Activated naive CD4-positive, alpha-beta T cell treated with anti-CD3 and anti-CD28 coated beads, Interleukin-2, amount 10 ng/mL, durations not matched to agents 7 days and 5 days (primary cell): Measurements from ENCODE around the gene VBP1.
"Not testable (repeated sequence)": the region's sequence is repeated elsewhere in the genome, so short reads cannot be mapped to it uniquely, and the experiment has no call there.

Source experiments
- CTCF ChIA-PET: fragments of 350-600 bp; sonication (Branson Sonifier 250); formaldehyde crosslinking; loops from one replicate; lab custom pipeline; 2021; ENCODE audit warnings: antibody characterized with exemption; lab: Charles Lee
- DNase-seq: peaks from one replicate; pipeline ENCODE4 v3.0.0-alpha.2; 2020
- H3K27ac Mint-ChIP-seq: one replicate; pipeline ENCODE4 v1.8.0; 2021; ENCODE audit warnings: mild to moderate bottlenecking, moderate library complexity, mixed read lengths
- H3K27me3 Mint-ChIP-seq: one replicate; pipeline ENCODE4 v1.8.0; 2021; ENCODE audit warnings: mild to moderate bottlenecking, mixed read lengths
- H3K36me3 Mint-ChIP-seq: one replicate; pipeline ENCODE4 v1.8.0; 2021; ENCODE audit warnings: mixed read lengths
- H3K4me1 Mint-ChIP-seq: one replicate; pipeline ENCODE4 v1.8.0; 2021; ENCODE audit warnings: mixed read lengths
- H3K4me3 Mint-ChIP-seq: one replicate; pipeline ENCODE4 v1.8.0; 2021; ENCODE audit warnings: mild to moderate bottlenecking, moderate library complexity, mixed read lengths
- H3K9me3 Mint-ChIP-seq: one replicate; pipeline ENCODE4 v1.8.0; 2021; ENCODE audit warnings: mixed read lengths

VBP1 gene

DNA sequence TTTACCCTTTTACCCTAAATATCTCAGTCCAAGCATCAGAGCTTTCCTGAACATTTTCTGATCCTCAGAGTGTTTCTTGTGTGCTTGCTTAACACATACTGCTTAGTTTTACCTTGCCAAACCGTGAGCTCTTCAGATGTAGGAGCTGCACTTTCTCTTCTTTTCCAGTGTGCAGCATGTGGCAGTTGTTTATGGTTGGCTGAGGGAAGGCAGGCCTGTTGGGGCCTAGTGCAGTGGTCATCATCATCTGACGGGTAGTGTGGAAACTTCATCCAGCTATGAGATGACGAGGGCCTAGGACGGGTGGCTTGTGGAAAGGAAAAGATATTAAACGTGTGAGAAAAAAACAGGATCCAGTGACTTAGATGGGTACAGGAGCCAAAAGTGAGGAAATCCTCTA, 21.5 kb downstream of the VBP1 start:
- CTCF ChIA-PET = interaction anchor here (1.3 kb wide), 1 partner anchor 21 kb away, joined by 3 read pairs; no protein-coding TSS in a partner anchor
- Mint-ChIP-seq H3K36me3 (peaks cover 41% of the 10 kb centered on the region), H3K4me3 (no peak overlapping the region), H3K9me3 (no peaks in the 10 kb centered on the region), H3K27ac (no peak overlapping the region), H3K4me1 (no peaks in the 10 kb centered on the region), H3K27me3 (no peaks in the 10 kb centered on the region)
- DNase-seq = no peak

DNA sequence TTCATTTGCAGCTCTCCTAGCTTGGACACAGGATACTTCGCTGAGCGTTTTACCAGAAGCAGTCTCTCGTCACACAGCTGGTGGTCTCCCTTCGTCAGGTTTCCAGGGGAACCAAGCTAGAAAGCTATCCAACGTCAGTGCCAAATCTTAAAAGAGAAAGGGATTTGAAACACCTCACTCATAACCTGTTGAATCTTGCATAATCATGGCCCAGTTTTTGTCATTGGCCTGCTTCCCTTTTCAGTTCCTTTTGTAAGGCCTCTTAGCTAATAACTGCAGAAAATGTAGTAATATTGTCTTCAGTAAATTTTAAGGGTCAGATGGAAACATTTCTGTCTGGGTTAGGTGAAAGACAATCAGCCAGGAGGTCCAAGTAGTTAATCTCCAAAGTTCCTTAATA, 26.0 kb downstream of the VBP1 start:
- H3K27ac Mint-ChIP-seq = no peak overlapping the region
- H3K4me3 Mint-ChIP-seq = no peak overlapping the region
- peaks cover 16% of the 10 kb centered on the region for H3K36me3 Mint-ChIP-seq
- H3K4me1 Mint-ChIP-seq = no peaks in the 10 kb centered on the region
- no peaks in the 10 kb centered on the region for H3K9me3 Mint-ChIP-seq
- CTCF ChIA-PET = no interaction called here
- H3K27me3 Mint-ChIP-seq = no peaks in the 10 kb centered on the region
- DNase-seq = no peak

GRCh38 chrX:155246748-155247147, 30.5 kb downstream of the VBP1 start:
- no peaks in the 10 kb centered on the region for H3K27me3 Mint-ChIP-seq
- H3K36me3 Mint-ChIP-seq = no peaks in the 10 kb centered on the region
- no peak overlapping the region for H3K27ac Mint-ChIP-seq
- no peaks in the 10 kb centered on the region for H3K9me3 Mint-ChIP-seq
- CTCF ChIA-PET = no interaction called here
- H3K4me1 Mint-ChIP-seq = no peaks in the 10 kb centered on the region
- no peak for DNase-seq
- no peak overlapping the region for H3K4me3 Mint-ChIP-seq

GRCh38 chrX:155247497-155247896, 31.2 kb downstream of the VBP1 start:
- Mint-ChIP-seq H3K27me3 (no peaks in the 10 kb centered on the region), H3K4me3 (no peak overlapping the region), H3K4me1 (no peaks in the 10 kb centered on the region), H3K27ac (no peak overlapping the region), H3K9me3 (no peaks in the 10 kb centered on the region), H3K36me3 (no peaks in the 10 kb centered on the region)
- CTCF ChIA-PET = no interaction called here
- DNase-seq = no peak

DNA sequence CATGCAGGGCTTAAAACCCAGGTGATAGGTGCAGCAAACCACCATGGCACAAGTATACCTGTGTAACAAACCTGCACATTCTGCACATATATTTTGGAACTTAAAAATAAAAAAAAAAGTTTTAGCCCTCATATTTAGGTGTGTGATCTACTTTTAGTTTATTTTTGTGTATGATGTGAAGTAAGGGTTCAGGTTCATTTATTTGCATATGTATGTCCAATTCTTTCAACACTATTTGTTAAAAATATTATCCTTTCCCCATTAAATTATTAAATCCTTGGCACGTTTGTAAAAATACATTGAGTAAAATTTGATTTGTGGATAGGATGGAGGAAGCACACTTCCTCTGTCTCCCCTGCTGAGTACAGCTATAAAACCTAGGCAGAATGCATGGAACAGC, 35.1 kb downstream of the VBP1 start:
- Mint-ChIP-seq H3K9me3 (no peaks in the 10 kb centered on the region), H3K27me3 (no peaks in the 10 kb centered on the region), H3K4me3 (no peak overlapping the region), H3K4me1 (no peaks in the 10 kb centered on the region), H3K27ac (no peak overlapping the region), H3K36me3 (no peaks in the 10 kb centered on the region)
- DNase-seq = no peak
- CTCF ChIA-PET = no interaction called here

DNA sequence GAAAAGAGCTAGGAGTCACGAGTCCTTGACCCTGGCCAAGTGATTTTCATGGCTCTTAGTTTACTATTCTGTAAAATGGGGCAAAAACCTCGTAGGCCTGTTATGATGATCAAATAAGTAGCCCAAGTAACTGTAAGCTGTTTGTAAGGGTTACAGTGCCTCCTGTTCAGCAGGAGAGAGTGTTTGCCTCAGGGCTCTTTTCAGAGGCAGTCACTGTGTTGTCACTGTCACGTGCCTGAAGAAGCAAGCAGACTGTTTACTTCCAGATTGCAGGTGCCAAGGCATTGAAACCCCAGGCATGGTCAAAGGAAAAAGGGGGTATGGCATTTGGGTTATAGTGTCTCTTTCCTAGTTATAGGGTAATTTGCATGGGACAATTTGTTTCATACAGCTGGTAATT, 43.5 kb downstream of the VBP1 start:
- CTCF ChIA-PET = no interaction called here
- no peak for DNase-seq
- Mint-ChIP-seq H3K27me3 (no peaks in the 10 kb centered on the region), H3K4me3 (no peak overlapping the region), H3K9me3 (no peaks in the 10 kb centered on the region), H3K27ac (no peak overlapping the region), H3K4me1 (peaks cover 29% of the 10 kb centered on the region), H3K36me3 (peaks cover 8% of the 10 kb centered on the region)

- Mint-ChIP-seq H3K4me3 (peak overlapping the region; percentile 83), H3K9me3 (no peaks in the 10 kb centered on the region), H3K4me1 (peaks cover 31% of the 10 kb centered on the region), H3K36me3 (peaks cover 8% of the 10 kb centered on the region), H3K27ac (peak overlapping the region; percentile 91), H3K27me3 (no peaks in the 10 kb centered on the region)
- no peak for DNase-seq
- CTCF ChIA-PET = interaction anchor here (1.8 kb wide), 1 partner anchor 47 kb away, joined by 4 read pairs; the partner anchor contains the start of gene VBP1
Observed at GRCh38 chrX:155262970-155263754, 46.9 kb downstream of the VBP1 start.

DNA sequence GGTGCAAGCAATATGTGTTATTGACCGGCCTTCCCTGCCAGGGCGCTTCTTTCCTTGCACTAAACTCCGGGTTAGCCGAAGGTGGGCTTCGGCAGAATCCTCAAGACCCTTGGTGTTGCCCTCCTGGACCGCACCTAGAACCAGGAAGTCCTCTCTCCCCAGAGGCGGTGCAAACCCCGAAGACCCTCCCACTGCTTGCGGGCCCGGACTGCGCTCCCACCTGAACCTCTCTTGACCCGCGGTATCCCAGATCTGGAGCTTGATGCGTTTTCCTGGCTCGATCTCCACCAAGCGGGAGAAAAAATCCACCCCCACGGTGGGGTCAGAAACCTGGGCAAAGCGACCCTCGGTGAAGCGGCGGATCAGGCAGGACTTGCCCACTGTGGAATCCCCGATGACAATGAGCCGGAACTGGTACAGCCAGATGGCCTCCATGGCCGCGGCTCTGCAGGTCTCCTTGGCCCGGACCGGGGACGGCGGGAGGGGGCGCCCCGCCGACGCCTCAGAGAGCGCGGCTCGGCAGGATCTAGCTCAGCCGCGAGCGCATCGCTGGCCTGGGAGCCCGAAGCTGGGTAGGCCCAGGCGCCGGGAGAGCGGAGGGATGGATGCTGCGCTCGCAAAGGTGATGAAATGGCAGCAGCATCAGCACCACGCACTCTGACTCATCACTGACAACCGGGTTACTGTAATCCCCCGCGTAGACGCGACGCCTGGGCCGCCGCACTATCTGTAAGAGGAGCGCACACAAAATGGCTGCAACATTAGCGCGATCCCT, 47.8 kb downstream of the VBP1 start, which contains the start of gene RAB39B:
Gene RAB39B (minus strand): TSS at position 638 of the 775 bp plus-strand sequence. CDS start 203 bp downstream, at position 435.
- Mint-ChIP-seq H3K4me1 (peaks cover 31% of the 10 kb centered on the region), H3K4me3 (peak within 1 kb of the TSS; percentile 83), H3K36me3 (peaks cover 8% of the 10 kb centered on the region), H3K27ac (peak within 1 kb of the TSS; percentile 91), H3K27me3 (no peaks in the 10 kb centered on the region), H3K9me3 (no peaks in the 10 kb centered on the region)
- peak; percentile 78 for DNase-seq
- CTCF ChIA-PET = interaction anchor here (1.8 kb wide), 1 partner anchor 48 kb away, joined by 4 read pairs; the partner anchor contains the start of gene VBP1

GRCh38 chrX:155266439-155266838, 50.2 kb downstream of the VBP1 start:
- DNase-seq = no peak
- CTCF ChIA-PET = no interaction called here

GRCh38 chrX:155267995-155268394, 51.7 kb downstream of the VBP1 start:
- H3K9me3 Mint-ChIP-seq, H3K27ac Mint-ChIP-seq, CTCF ChIA-PET, H3K4me3 Mint-ChIP-seq, H3K36me3 Mint-ChIP-seq, DNase-seq, H3K27me3 Mint-ChIP-seq: not testable (repeated sequence)
- H3K4me1 Mint-ChIP-seq = peaks cover 13% of the 10 kb centered on the region

More at GRCh38 chrX:155266439-155266838, 50.2 kb downstream of the VBP1 start:
- H3K27me3 Mint-ChIP-seq = no peaks in the 10 kb centered on the region
- peaks cover 25% of the 10 kb centered on the region for H3K4me1 Mint-ChIP-seq
- no peak overlapping the region for H3K4me3 Mint-ChIP-seq
- H3K9me3 Mint-ChIP-seq = peaks cover 1% of the 10 kb centered on the region
- H3K27ac Mint-ChIP-seq = no peak overlapping the region
- H3K36me3 Mint-ChIP-seq = no peaks in the 10 kb centered on the region

DNA sequence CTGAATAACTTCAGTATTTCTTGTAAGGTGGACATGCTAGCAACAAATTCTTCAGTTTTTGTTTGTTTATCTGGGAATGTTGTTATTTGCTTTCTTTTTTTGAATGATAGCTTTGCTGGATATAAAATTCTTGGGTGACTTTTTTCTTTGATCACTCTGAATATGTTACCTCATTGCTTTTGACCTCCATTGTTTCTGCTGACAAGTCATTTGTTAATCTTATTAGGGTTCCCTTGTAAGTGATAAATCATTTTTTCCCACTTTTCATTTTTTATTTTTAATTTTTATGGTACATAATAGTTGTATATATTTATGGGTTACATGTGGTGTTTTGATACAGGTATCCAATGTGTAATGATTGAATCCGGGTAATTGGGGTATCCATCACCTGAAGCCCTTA, 54.7 kb downstream of the VBP1 start:
- peaks cover 4% of the 10 kb centered on the region for H3K9me3 Mint-ChIP-seq
- no peaks in the 10 kb centered on the region for H3K27me3 Mint-ChIP-seq
- no peak for DNase-seq
- H3K4me3 Mint-ChIP-seq = no peak overlapping the region
- H3K36me3 Mint-ChIP-seq = no peaks in the 10 kb centered on the region
- H3K4me1 Mint-ChIP-seq = no peaks in the 10 kb centered on the region
- CTCF ChIA-PET = no interaction called here
- no peak overlapping the region for H3K27ac Mint-ChIP-seq

DNA sequence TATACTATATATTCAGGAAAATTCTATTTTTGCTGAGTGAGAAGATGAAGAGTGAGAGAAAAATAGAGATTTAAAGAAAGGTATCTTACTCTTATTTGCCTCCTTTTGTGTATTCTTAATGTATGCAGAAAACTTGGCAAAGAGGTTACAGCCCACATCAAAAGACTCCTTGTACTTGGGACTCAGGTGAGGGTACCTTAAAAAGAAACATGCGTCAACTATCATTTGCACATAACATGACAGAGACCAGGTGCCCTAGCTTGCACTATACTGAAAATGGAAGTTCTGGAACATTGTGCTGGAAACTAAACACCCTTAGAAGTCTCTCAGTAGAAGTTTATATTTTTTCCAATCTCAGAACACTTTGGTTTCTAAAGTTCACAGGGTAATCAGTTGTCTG, 63.6 kb downstream of the VBP1 start:
- no peak overlapping the region for H3K4me3 Mint-ChIP-seq
- H3K9me3 Mint-ChIP-seq = no peaks in the 10 kb centered on the region
- H3K4me1 Mint-ChIP-seq = peaks cover 6% of the 10 kb centered on the region
- H3K27ac Mint-ChIP-seq = no peak overlapping the region
- CTCF ChIA-PET = no interaction called here
- H3K27me3 Mint-ChIP-seq = no peaks in the 10 kb centered on the region
- H3K36me3 Mint-ChIP-seq = no peaks in the 10 kb centered on the region
- no peak for DNase-seq
